Thyroid gland (tissue), 4 donors: ENCODE measurements around the gene LSAMP. TPM values are rescaled to one million over a fixed set of nuclear protein-coding genes. Genes with fewer than 3 reads are reported as not detected.

Source experiments
- DNase-seq, 2 donors: peaks; one replicate each; pipeline ENCODE4 v3.0.0-alpha.2; 2019
- H3K27ac ChIP-seq, 3 donors: fragments of 200-600 bp; sonication (generic); 1 replicate in 2 of 3; 2 replicates in 1 of 3; pipeline ENCODE4 v1.5.1; 2016 to 2019; ENCODE audit warnings: mild to moderate bottlenecking in 1 of 3, moderate library complexity in 1 of 3
- H3K27me3 ChIP-seq: fragments of 200-600 bp; sonication (generic); one replicate; pipeline ENCODE4 v1.5.1; 2019
- H3K36me3 ChIP-seq, 2 donors: fragments of 200-600 bp; sonication (generic); one replicate each; pipeline ENCODE4 v1.5.1; 2016 to 2019
- H3K4me1 ChIP-seq, 2 donors: fragments of 200-600 bp; sonication (generic); one replicate each; pipeline ENCODE4 v1.5.1; 2017 to 2019
- H3K4me3 ChIP-seq, 3 donors: fragments of 200-600 bp; sonication (generic); replicated peaks in 1 of 3; 1 replicate in 2 of 3; 2 replicates in 1 of 3; pipeline ENCODE4 v1.5.1; 2016; ENCODE audit warnings: mild to moderate bottlenecking in 1 of 3
- H3K9me3 ChIP-seq: fragments of 200-600 bp; sonication (generic); one replicate; pipeline ENCODE4 v1.5.1; 2017
- CTCF ChIP-seq, 6 experiments: fragments of 200-600 bp in 3 of 6; fragments of 450-650 bp in 3 of 6; sonication (generic) in 3 of 6; IDR thresholded peaks; one replicate each; pipeline ENCODE4 v1.5.1; 2016 to 2019; ENCODE audit warnings: antibody characterized with exemption in 6 of 6, mild to moderate bottlenecking in 2 of 6, inconsistent platforms in 1 of 6, moderate library complexity in 1 of 6
- POLR2A ChIP-seq, 2 donors: fragments of 450-650 bp; IDR thresholded peaks; one replicate each; pipeline ENCODE4 v1.6.1; 2017; ENCODE audit warnings: antibody characterized with exemption in 2 of 2, mild to moderate bottlenecking in 2 of 2, moderate library complexity in 1 of 2
- WGBS, 2 donors: methylation state at CpG; one replicate each; pipeline ENCODE4 v1.1.5; 2017; 5-methylcytosine and 5-hydroxymethylcytosine counted together
- intact Hi-C: fragments of 100-400 bp; cut with DNase I; formaldehyde crosslinking; loops from one replicate; pipeline ENCODE4 v1.15.1; 2023
- total RNA-seq, 4 donors: library from RNA; depleted of rRNA; stranded (reverse); fragments of >200 nt; gene quantifications; one replicate each; pipeline ENCODE4 v1.2.3, GENCODE V29; 2016

LSAMP gene
- total RNA-seq, 4 donors from 2014 or later: 0.78 to 2.0 (median 1.8) TPM

- Histone ChIP-seq H3K36me3 (no peaks in the 10 kb centered on the region), H3K9me3 (no peaks in the 10 kb centered on the region), H3K4me3 (no peak overlapping the region), H3K27me3 (no peaks in the 10 kb centered on the region), H3K27ac (no peak overlapping the region), H3K4me1 (no peaks in the 10 kb centered on the region)
- no peak for TF ChIP-seq CTCF (IDR thresholded peaks at IDR 0.05)
- no peak for TF ChIP-seq POLR2A (IDR thresholded peaks at IDR 0.05)
- WGBS, 2 donors: 67 to 69% methylated on average over 1 of the region's 1 CpG
- DNase-seq: no peak
- intact Hi-C loops: no loop called here
Measured at GRCh38 chr3:116001151-116001621, 444.1 kb downstream of the LSAMP start.

GRCh38 chr3:116000311-116000710, 445.0 kb downstream of the LSAMP start:
- Histone ChIP-seq H3K36me3 (no peaks in the 10 kb centered on the region), H3K4me1 (no peaks in the 10 kb centered on the region), H3K9me3 (no peaks in the 10 kb centered on the region), H3K27me3 (no peaks in the 10 kb centered on the region), H3K27ac (no peak overlapping the region), H3K4me3 (no peak overlapping the region)
- WGBS, 2 donors: 75 to 77% methylated on average over 3 of the region's 3 CpGs
- TF ChIP-seq CTCF (IDR thresholded peaks at IDR 0.05): no peak
- TF ChIP-seq POLR2A (IDR thresholded peaks at IDR 0.05): no peak
- DNase-seq: no peak
- intact Hi-C loops: no loop called here

GRCh38 chr3:115999613-116000012, 445.7 kb downstream of the LSAMP start:
- no peak for TF ChIP-seq CTCF (IDR thresholded peaks at IDR 0.05)
- no peak for TF ChIP-seq POLR2A (IDR thresholded peaks at IDR 0.05)

GRCh38 chr3:115999001-115999585, 446.2 kb downstream of the LSAMP start:
- Histone ChIP-seq H3K27me3 (no peaks in the 10 kb centered on the region), H3K4me3 (no peak overlapping the region), H3K36me3 (no peaks in the 10 kb centered on the region), H3K4me1 (no peaks in the 10 kb centered on the region), H3K27ac (no peak overlapping the region), H3K9me3 (no peaks in the 10 kb centered on the region)
- intact Hi-C loops: no loop called here
- WGBS, 2 donors: 46 to 62% methylated on average over 5 of the region's 5 CpGs
- TF ChIP-seq POLR2A (IDR thresholded peaks at IDR 0.05) (no peak), CTCF (IDR thresholded peaks at IDR 0.05) (no peak)
- no peak for DNase-seq

More at GRCh38 chr3:115999613-116000012, 445.7 kb downstream of the LSAMP start:
- Histone ChIP-seq H3K27ac (no peak overlapping the region), H3K36me3 (no peaks in the 10 kb centered on the region), H3K4me3 (no peak overlapping the region), H3K9me3 (no peaks in the 10 kb centered on the region), H3K27me3 (no peaks in the 10 kb centered on the region), H3K4me1 (no peaks in the 10 kb centered on the region)
- 28 to 49% methylated on average over 4 of the region's 4 CpGs for whole genome bisulfite sequencing, 2 donors
- intact Hi-C loops: no loop called here
- DNase-seq: no peak

- TF ChIP-seq POLR2A (IDR thresholded peaks at IDR 0.05) (no peak), CTCF (IDR thresholded peaks at IDR 0.05) (no peak)
- Histone ChIP-seq H3K4me3 (no peak overlapping the region), H3K36me3 (no peaks in the 10 kb centered on the region), H3K9me3 (no peaks in the 10 kb centered on the region), H3K27me3 (no peaks in the 10 kb centered on the region), H3K4me1 (no peaks in the 10 kb centered on the region), H3K27ac (no peak overlapping the region)
- WGBS, 2 donors: 56 to 57% methylated on average over 3 of the region's 3 CpGs
- intact Hi-C loops: no loop called here
- no peak for DNase-seq
Measured at GRCh38 chr3:115996420-115997108, 448.7 kb downstream of the LSAMP start.
